ENCODE results near the gene VTCN1.

VTCN1 gene

DNA sequence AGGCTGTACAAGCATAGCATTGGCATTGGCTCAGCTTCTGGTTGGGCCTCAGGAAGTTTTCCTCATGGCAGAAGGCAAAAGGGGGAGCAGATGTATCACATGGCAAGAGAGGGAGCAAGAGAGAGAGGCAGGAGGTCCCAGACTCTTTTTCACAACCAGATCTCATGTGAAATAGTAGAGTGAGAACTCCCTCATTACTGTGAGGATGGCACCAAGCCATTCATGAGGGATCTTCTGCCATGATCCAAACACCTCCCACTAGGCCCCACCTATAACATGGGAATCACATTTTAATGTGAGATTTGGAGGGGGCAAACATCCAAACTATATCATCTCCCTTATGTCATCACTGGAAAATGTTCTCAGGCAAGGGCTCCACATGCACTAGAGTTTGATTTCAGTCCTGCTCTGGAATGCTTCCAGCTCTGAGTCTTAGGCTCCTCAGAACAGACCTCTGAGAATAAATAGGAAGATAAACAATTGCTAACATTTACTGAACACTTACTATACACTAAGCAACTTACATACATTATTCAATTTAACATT lies 39.4 kb upstream of the VTCN1 start:
- no peaks in the 10 kb centered on the region for H3K79me2 ChIP-seq (ENCODE audit: low read length)
- no peaks in the 10 kb centered on the region for H3K9me2 ChIP-seq (replicated peaks; ENCODE audit: insufficient read depth, low read length)
- no peaks in the 10 kb centered on the region for H3K27me3 ChIP-seq (replicated peaks; ENCODE audit: insufficient read depth, low read length)
- no peak for DNase-seq
- no peaks in the 10 kb centered on the region for H3K9me3 ChIP-seq (replicated peaks; ENCODE audit: insufficient read depth, low read length)
- H3K36me3 ChIP-seq (replicated peaks; ENCODE audit: insufficient read depth, low read length) = no peaks in the 10 kb centered on the region
- no peak overlapping the region for H2AFZ ChIP-seq (ENCODE audit: low read length)
- H4K20me1 ChIP-seq (ENCODE audit: insufficient read depth, low read length) = no peaks in the 10 kb centered on the region
- H3K9ac ChIP-seq (ENCODE audit: low read length) = no peak overlapping the region
- no peak for TF ChIP-seq EZH2phosphoT487 (IDR thresholded peaks at IDR 0.05; ENCODE audit: low read length)
- TF ChIP-seq, protein P1, sequence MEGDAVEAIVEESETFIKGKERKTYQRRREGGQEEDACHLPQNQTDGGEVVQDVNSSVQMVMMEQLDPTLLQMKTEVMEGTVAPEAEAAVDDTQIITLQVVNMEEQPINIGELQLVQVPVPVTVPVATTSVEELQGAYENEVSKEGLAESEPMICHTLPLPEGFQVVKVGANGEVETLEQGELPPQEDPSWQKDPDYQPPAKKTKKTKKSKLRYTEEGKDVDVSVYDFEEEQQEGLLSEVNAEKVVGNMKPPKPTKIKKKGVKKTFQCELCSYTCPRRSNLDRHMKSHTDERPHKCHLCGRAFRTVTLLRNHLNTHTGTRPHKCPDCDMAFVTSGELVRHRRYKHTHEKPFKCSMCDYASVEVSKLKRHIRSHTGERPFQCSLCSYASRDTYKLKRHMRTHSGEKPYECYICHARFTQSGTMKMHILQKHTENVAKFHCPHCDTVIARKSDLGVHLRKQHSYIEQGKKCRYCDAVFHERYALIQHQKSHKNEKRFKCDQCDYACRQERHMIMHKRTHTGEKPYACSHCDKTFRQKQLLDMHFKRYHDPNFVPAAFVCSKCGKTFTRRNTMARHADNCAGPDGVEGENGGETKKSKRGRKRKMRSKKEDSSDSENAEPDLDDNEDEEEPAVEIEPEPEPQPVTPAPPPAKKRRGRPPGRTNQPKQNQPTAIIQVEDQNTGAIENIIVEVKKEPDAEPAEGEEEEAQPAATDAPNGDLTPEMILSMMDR (IDR thresholded peaks at IDR 0.05; ENCODE audit: low read length) = no peak
- TF ChIP-seq EZH2 (optimal IDR thresholded peaks at IDR 0.05; ENCODE audit: low read depth, low read length) = no peak
- no peaks in the 10 kb centered on the region for H3K4me1 ChIP-seq (ENCODE audit: low read length)
- H3K27ac ChIP-seq (ENCODE audit: low read length) = no peak overlapping the region
- H3K4me2 ChIP-seq (ENCODE audit: low read depth, low read length) = no peak overlapping the region
- H3K4me3 ChIP-seq (ENCODE audit: low read length) = no peak overlapping the region
- H3F3A ChIP-seq (ENCODE audit: insufficient read depth, low read length) = no peaks in the 10 kb centered on the region

DNA sequence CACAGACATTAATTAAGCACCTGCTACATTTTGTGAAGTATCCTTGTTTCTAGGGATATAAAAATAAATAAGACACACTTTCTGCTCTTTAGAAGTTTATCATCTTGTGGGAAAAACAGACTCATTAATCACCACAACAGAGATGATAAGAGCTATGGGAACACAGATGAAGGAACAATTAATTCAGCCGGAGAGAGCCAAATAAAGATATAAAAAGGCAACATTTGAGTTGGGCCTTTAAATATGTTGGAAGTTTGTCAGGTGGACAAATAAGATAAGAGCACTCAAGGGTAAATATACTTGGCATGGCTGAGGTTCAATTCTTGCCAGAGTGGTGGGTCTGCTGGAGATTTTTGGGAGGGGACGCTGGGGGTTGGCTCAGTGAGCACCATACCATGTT lies 34.2 kb upstream of the VTCN1 start:
- Histone ChIP-seq H3K79me2 (ENCODE audit: low read length) (no peaks in the 10 kb centered on the region), H3K9ac (ENCODE audit: low read length) (no peak overlapping the region), H3F3A (ENCODE audit: insufficient read depth, low read length) (no peaks in the 10 kb centered on the region), H3K36me3 (replicated peaks; ENCODE audit: insufficient read depth, low read length) (no peaks in the 10 kb centered on the region), H2AFZ (ENCODE audit: low read length) (no peak overlapping the region), H3K9me3 (replicated peaks; ENCODE audit: insufficient read depth, low read length) (no peaks in the 10 kb centered on the region), H3K27ac (ENCODE audit: low read length) (no peak overlapping the region), H4K20me1 (ENCODE audit: insufficient read depth, low read length) (no peaks in the 10 kb centered on the region), H3K4me3 (ENCODE audit: low read length) (no peak overlapping the region), H3K4me1 (ENCODE audit: low read length) (no peaks in the 10 kb centered on the region), H3K27me3 (replicated peaks; ENCODE audit: insufficient read depth, low read length) (no peaks in the 10 kb centered on the region), H3K4me2 (ENCODE audit: low read depth, low read length) (no peak overlapping the region), H3K9me2 (replicated peaks; ENCODE audit: insufficient read depth, low read length) (no peaks in the 10 kb centered on the region)
- no peak for DNase-seq
- no peak for TF ChIP-seq EZH2 (optimal IDR thresholded peaks at IDR 0.05; ENCODE audit: low read depth, low read length)
- no peak for TF ChIP-seq EZH2phosphoT487 (IDR thresholded peaks at IDR 0.05; ENCODE audit: low read length)
- TF ChIP-seq, protein P1 (IDR thresholded peaks at IDR 0.05; ENCODE audit: low read length) = no peak

DNA sequence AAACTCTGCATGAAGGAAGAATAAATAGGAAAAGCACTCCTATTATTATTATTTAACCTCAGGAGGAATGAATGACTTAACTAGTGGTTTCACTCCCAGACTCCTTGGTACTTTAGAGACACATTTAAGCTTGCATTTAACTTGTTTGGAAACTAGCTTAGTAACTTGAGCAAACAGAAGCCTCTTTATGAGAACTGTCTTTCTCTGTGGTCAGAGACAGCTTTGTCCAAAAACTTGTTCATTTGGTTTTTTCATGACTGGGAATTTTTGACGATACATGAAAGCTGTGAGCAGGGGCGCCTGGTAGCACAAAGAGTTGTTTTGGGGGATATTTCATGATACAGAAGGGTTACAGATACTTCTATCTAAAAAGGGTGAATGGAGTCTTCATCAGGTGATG lies 33.6 kb upstream of the VTCN1 start:
- H3K79me2 ChIP-seq (ENCODE audit: low read length) = no peaks in the 10 kb centered on the region
- H3K4me3 ChIP-seq (ENCODE audit: low read length) = no peak overlapping the region
- no peaks in the 10 kb centered on the region for H3K4me1 ChIP-seq (ENCODE audit: low read length)
- H3K4me2 ChIP-seq (ENCODE audit: low read depth, low read length) = no peak overlapping the region
- DNase-seq = no peak
- no peak overlapping the region for H2AFZ ChIP-seq (ENCODE audit: low read length)
- no peaks in the 10 kb centered on the region for H3K9me2 ChIP-seq (replicated peaks; ENCODE audit: insufficient read depth, low read length)
- H3F3A ChIP-seq (ENCODE audit: insufficient read depth, low read length) = no peaks in the 10 kb centered on the region
- no peaks in the 10 kb centered on the region for H3K27me3 ChIP-seq (replicated peaks; ENCODE audit: insufficient read depth, low read length)
- H3K27ac ChIP-seq (ENCODE audit: low read length) = no peak overlapping the region
- TF ChIP-seq EZH2 (optimal IDR thresholded peaks at IDR 0.05; ENCODE audit: low read depth, low read length) (no peak), EZH2phosphoT487 (IDR thresholded peaks at IDR 0.05; ENCODE audit: low read length) (no peak)
- TF ChIP-seq, protein P1 (IDR thresholded peaks at IDR 0.05; ENCODE audit: low read length) = no peak
- no peaks in the 10 kb centered on the region for H4K20me1 ChIP-seq (ENCODE audit: insufficient read depth, low read length)
- H3K9me3 ChIP-seq (replicated peaks; ENCODE audit: insufficient read depth, low read length) = no peaks in the 10 kb centered on the region
- no peak overlapping the region for H3K9ac ChIP-seq (ENCODE audit: low read length)
- H3K36me3 ChIP-seq (replicated peaks; ENCODE audit: insufficient read depth, low read length) = no peaks in the 10 kb centered on the region
